Suprapubic skin (tissue), 4 donors: Measurements from ENCODE around the gene POMGNT2.

Experiments
- CTCF ChIP-seq, 2 donors: fragments of 200-600 bp in 1 of 2; fragments of 450-650 bp in 1 of 2; sonication (generic) in 1 of 2; IDR thresholded peaks; one replicate each; pipeline ENCODE4 v1.5.1; 2016 to 2019; ENCODE audit warnings: antibody characterized with exemption in 2 of 2, mild to moderate bottlenecking in 1 of 2, moderate library complexity in 1 of 2
- EP300 ChIP-seq: sonication (generic); formaldehyde crosslinking; IDR thresholded peaks from one replicate; pipeline ENCODE4 v1.6.1; 2017; ENCODE audit warnings: antibody characterized with exemption
- POLR2A ChIP-seq, 2 donors: fragments of 450-650 bp; IDR thresholded peaks; one replicate each; pipeline ENCODE4 v1.6.1; 2017; ENCODE audit warnings: antibody characterized with exemption in 2 of 2, mild to moderate bottlenecking in 2 of 2, moderate library complexity in 2 of 2
- POLR2AphosphoS5 ChIP-seq, 3 donors: sonication (generic); formaldehyde crosslinking; IDR thresholded peaks; one replicate each; pipeline ENCODE4 v1.6.1; 2017; ENCODE audit warnings: antibody characterized with exemption in 3 of 3

GRCh38 chr3:43095370-43095769 is 10.5 kb downstream of the POMGNT2 start:
- TF ChIP-seq CTCF (IDR thresholded peaks at IDR 0.05) (no peak), EP300 (no peak), POLR2A (IDR thresholded peaks at IDR 0.05) (no peak), POLR2AphosphoS5 (IDR thresholded peaks at IDR 0.05) (no peak)
